Transverse colon (tissue), 4 donors: Measurements from ENCODE around the gene CD244. TPM values are rescaled to one million over a fixed set of nuclear protein-coding genes. Genes with fewer than 3 reads are reported as not detected.
A peak's percentile ranks its signal among the peaks of the same experiment; 100 is the strongest.
"Not testable (repeated sequence)": the region's sequence is repeated elsewhere in the genome, so short reads cannot be mapped to it uniquely, and the experiment has no call there.

ENCODE experiments used
- DNase-seq: peaks from one replicate; pipeline ENCODE4 v3.0.0-alpha.2; 2019
- H3K27ac ChIP-seq, 4 donors: fragments of 200-600 bp; sonication (generic); 2 replicates each; pipeline ENCODE4 v1.5.1; 2016 to 2018; ENCODE audit warnings: inconsistent platforms in 4 of 4
- H3K27me3 ChIP-seq: fragments of 200-600 bp; sonication (generic); 2 replicates; pipeline ENCODE4 v1.5.1; 2017; ENCODE audit warnings: inconsistent platforms
- H3K36me3 ChIP-seq, 4 donors: fragments of 200-600 bp; sonication (generic); 2 replicates each; pipeline ENCODE4 v1.5.1; 2017 to 2019; ENCODE audit warnings: inconsistent platforms in 4 of 4
- H3K4me1 ChIP-seq, 4 donors: fragments of 200-600 bp; sonication (generic); 2 replicates each; pipeline ENCODE4 v1.5.1; 2017 to 2020; ENCODE audit warnings: inconsistent platforms in 4 of 4
- H3K4me3 ChIP-seq, 4 donors: fragments of 200-600 bp; sonication (generic); 1 replicate in 1 of 4; 2 replicates in 3 of 4; pipeline versions ENCODE4 v1.5.1 to v1.6.1; 2017 to 2019; ENCODE audit warnings: inconsistent platforms in 4 of 4
- H3K9me3 ChIP-seq, 2 donors: fragments of 200-600 bp; sonication (generic); 2 replicates each; pipeline ENCODE4 v1.5.1; 2017 to 2019; ENCODE audit warnings: inconsistent platforms in 2 of 2
- CTCF ChIP-seq, 5 experiments: fragments of 200-600 bp in 3 of 5; fragments of 450-650 bp in 2 of 5; sonication (generic) in 3 of 5; IDR thresholded peaks; 1 replicate in 2 of 5; 2 replicates in 3 of 5; pipeline ENCODE4 v1.5.1; 2016 to 2017; ENCODE audit warnings: antibody characterized with exemption in 5 of 5, inconsistent platforms in 3 of 5, mild to moderate bottlenecking in 2 of 5, moderate library complexity in 1 of 5
- EP300 ChIP-seq: sonication (generic); formaldehyde crosslinking; IDR thresholded peaks from one replicate; pipeline ENCODE4 v1.6.1; 2017; ENCODE audit warnings: antibody characterized with exemption, low read depth
- POLR2A ChIP-seq: fragments of 450-650 bp; IDR thresholded peaks from one replicate; pipeline ENCODE4 v1.6.1; 2016; ENCODE audit warnings: antibody characterized with exemption, mild to moderate bottlenecking, moderate library complexity
- POLR2AphosphoS5 ChIP-seq, 3 donors: sonication (generic); formaldehyde crosslinking; IDR thresholded peaks; one replicate each; pipeline ENCODE4 v1.6.1; 2016; ENCODE audit warnings: antibody characterized with exemption in 3 of 3
- WGBS, 2 donors: methylation state at CpG; one replicate each; pipeline ENCODE4 v1.1.5; 2018; ENCODE audit warnings: low coverage in 1 of 2; 5-methylcytosine and 5-hydroxymethylcytosine counted together
- in situ Hi-C, 4 donors: fragments of 200-750 bp; cut with MboI; loops; one replicate each; pipeline versions ENCODE4 v1.15.0 to v1.15.1; 2017; ENCODE audit warnings: low sequenced_read_pairs in 3 of 4, low pct_ligation_motif_present in 1 of 4, low pct_unique_long_range_greater_than_20kb in 1 of 4
- intact Hi-C: fragments of 100-400 bp; cut with DNase I; formaldehyde crosslinking; loops from one replicate; pipeline ENCODE4 v1.15.1; 2023; ENCODE audit warnings: low total_unique reads
- total RNA-seq, 4 donors: library from RNA; depleted of rRNA; stranded (reverse); fragments of >200 nt; gene quantifications; one replicate each; pipeline ENCODE4 v1.1.0, GENCODE V29; 2016

The CD244 gene
- total RNA-seq, 4 donors from 2014 or later: 0.48 to 0.55 TPM; not detected in 2

- Histone ChIP-seq H3K4me1 (no peaks in the 10 kb centered on the region), H3K27me3 (no peaks in the 10 kb centered on the region), H3K4me3 (no peak overlapping the region), H3K27ac (no peak overlapping the region), H3K36me3 (no peaks in the 10 kb centered on the region), H3K9me3 (no peaks in the 10 kb centered on the region)
- intact Hi-C loops: no loop called here
- in situ Hi-C loops: no loop called here
- TF ChIP-seq EP300: no peak
- no peak for TF ChIP-seq POLR2AphosphoS5 (IDR thresholded peaks at IDR 0.05)
- TF ChIP-seq CTCF (IDR thresholded peaks at IDR 0.05): no peak
- TF ChIP-seq POLR2A: no peak
- no peak for DNase-seq
- 0 to 56% methylated on average over 1 to 3 of the region's 3 CpGs for WGBS, 2 donors
Measured at GRCh38 chr1:160794376-160794775, 68.3 kb downstream of the CD244 start.

- 79% methylated on average over 13 of the region's 13 CpGs; no CpG with 5 or more reads in 1 of the 2 donors for WGBS, 2 donors
- DNase-seq: peak; percentile 42
- peak overlapping the region in 2 of 4 donors; percentile 51 to 59 for H3K27ac ChIP-seq
Measured at GRCh38 chr1:160789702-160790611, 72.7 kb downstream of the CD244 start.

DNA sequence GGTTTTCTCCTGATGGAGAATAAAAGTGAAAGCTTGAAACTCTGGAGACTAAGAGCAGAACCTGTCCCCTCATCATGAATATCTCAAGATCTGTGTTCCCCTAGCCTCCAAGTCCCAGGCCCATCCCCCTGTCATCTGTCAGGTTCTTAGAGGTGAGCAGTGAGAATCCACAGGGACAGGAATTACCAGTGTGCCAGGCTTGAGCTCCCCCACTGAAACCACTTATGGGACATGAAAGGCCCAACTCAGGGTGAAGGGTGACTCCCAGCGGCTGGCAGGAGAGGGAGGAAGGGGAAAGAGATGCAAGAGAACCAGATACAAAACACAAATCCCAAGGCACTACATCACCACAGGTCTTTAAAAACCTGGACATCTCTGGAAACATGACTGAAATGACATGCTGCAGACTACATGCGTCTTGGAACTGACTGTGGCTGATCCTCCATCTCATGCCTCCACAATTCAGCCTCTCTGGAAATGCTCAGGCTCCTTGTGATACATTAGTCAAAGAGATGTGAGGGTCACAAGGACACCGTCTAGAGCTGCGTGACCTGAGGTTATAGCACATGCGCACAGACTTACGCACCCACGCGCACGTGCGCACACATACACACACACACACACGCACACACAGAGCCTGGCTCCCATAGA is 73.5 kb downstream of the CD244 start:
- H3K9me3 ChIP-seq: no peaks in the 10 kb centered on the region
- 95% methylated on average over 11 of the region's 11 CpGs; no CpG with 5 or more reads in 1 of the 2 donors for WGBS, 2 donors
- no peaks in the 10 kb centered on the region for H3K27me3 ChIP-seq
- intact Hi-C loops (no loop called here), in situ Hi-C loops (no loop called here)
- no peak for DNase-seq
- H3K27ac ChIP-seq: peak overlapping the region in 1 of 4 donors; percentile 59
- H3K4me1 ChIP-seq: no peaks in the 10 kb centered on the region
- H3K4me3 ChIP-seq: no peak overlapping the region
- TF ChIP-seq POLR2AphosphoS5 (IDR thresholded peaks at IDR 0.05) (no peak), POLR2A (no peak), CTCF (IDR thresholded peaks at IDR 0.05) (no peak), EP300 (no peak)
- no peaks in the 10 kb centered on the region for H3K36me3 ChIP-seq

More at GRCh38 chr1:160789702-160790611, 72.7 kb downstream of the CD244 start:
- intact Hi-C loops: no loop called here
- Histone ChIP-seq H3K36me3 (no peaks in the 10 kb centered on the region), H3K4me3 (no peak overlapping the region), H3K4me1 (no peaks in the 10 kb centered on the region), H3K9me3 (no peaks in the 10 kb centered on the region), H3K27me3 (no peaks in the 10 kb centered on the region)
- in situ Hi-C loops: no loop called here
- TF ChIP-seq EP300: no peak

DNA sequence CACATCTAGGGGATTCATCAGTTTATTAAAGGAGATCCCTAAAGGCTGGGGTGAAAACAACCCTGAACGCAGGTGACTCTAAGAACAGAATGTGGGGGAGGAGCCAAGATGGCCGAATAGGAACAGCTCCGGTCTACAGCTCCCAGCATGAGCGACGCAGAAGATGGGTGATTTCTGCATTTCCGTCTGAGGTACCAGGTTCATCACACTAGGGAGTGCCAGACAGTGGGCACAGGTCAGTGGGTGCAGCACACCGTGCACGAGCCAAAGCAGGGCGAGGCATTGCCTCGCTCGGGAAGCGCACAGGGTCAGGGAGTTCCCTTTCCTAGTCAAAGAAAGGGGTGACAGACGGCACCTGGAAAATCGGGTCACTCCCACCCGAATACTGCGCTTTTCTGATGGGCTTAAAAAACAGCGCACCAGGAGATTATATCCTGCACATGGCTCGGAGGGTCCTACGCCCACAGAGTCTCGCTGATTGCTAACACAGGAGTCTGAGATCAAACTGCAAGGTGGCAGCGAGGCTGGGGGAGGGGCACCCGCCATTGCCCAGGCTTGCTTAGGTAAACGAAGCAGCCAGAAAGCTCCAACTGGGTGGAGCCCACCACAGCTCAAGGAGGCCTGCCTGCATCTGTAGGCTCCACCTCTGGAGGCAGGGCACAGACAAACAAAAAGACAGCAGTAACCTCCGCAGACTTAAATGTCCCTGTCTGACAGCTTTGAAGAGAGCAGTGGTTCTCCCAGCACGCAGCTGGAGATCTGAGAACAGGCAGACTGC is 79.5 kb downstream of the CD244 start:
- peak in 1 of 3 donors; percentile 25 for TF ChIP-seq POLR2AphosphoS5 (IDR thresholded peaks at IDR 0.05)
- H3K27me3 ChIP-seq, intact Hi-C loops, H3K4me3 ChIP-seq, H3K36me3 ChIP-seq, in situ Hi-C loops, H3K9me3 ChIP-seq: not testable (repeated sequence)
- Histone ChIP-seq H3K27ac (peak overlapping the region; percentile 80 to 90 (median 86)), H3K4me1 (peaks cover 16 to 23% (median 21%) of the 10 kb centered on the region in 4 donors)
- WGBS, 2 donors: 65% methylated on average over 23 of the region's 25 CpGs; no CpG with 5 or more reads in 1 of the 2 donors
- DNase-seq: peak; percentile 79
